Measurements from ENCODE around the gene COL19A1.

DNA sequence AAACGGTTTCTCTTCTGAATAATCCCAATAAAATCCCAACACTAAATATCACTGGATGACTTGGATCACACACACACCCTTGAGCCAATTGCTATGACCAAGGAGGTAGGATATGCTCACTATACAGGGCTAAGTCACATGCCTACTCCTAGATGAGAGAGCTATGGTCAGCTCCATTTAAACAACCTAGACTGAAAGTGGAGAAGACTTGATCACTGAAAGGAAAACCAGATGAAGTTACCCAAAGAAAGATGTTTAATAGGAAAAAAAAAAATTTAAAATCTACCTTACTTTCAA is 18.9 kb upstream of the COL19A1 start:
- TF ChIP-seq, protein P1, sequence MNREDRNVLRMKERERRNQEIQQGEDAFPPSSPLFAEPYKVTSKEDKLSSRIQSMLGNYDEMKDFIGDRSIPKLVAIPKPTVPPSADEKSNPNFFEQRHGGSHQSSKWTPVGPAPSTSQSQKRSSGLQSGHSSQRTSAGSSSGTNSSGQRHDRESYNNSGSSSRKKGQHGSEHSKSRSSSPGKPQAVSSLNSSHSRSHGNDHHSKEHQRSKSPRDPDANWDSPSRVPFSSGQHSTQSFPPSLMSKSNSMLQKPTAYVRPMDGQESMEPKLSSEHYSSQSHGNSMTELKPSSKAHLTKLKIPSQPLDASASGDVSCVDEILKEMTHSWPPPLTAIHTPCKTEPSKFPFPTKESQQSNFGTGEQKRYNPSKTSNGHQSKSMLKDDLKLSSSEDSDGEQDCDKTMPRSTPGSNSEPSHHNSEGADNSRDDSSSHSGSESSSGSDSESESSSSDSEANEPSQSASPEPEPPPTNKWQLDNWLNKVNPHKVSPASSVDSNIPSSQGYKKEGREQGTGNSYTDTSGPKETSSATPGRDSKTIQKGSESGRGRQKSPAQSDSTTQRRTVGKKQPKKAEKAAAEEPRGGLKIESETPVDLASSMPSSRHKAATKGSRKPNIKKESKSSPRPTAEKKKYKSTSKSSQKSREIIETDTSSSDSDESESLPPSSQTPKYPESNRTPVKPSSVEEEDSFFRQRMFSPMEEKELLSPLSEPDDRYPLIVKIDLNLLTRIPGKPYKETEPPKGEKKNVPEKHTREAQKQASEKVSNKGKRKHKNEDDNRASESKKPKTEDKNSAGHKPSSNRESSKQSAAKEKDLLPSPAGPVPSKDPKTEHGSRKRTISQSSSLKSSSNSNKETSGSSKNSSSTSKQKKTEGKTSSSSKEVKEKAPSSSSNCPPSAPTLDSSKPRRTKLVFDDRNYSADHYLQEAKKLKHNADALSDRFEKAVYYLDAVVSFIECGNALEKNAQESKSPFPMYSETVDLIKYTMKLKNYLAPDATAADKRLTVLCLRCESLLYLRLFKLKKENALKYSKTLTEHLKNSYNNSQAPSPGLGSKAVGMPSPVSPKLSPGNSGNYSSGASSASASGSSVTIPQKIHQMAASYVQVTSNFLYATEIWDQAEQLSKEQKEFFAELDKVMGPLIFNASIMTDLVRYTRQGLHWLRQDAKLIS (CRISPR knock-in tag; IDR thresholded peaks at IDR 0.05), result no peak
- TF ChIP-seq HNRNPUL1 (IDR thresholded peaks at IDR 0.05; ENCODE audit: low read depth, low read length), result no peak
